A549 treated with CORT108297 at 1 μM for 4 hours (cell line): Measurements from ENCODE around the gene OAS1. TPM values are rescaled to one million over a fixed set of nuclear protein-coding genes. Genes with fewer than 3 reads are reported as not detected.

Source experiments
- total RNA-seq: library from RNA; stranded (reverse); fragments of 200-300 nt; extraction: Qiagen RNA extraction; gene quantifications from 5 replicates; pipeline ENCODE4 v1.2.3, GENCODE V29; 2022

The OAS1 gene
- 38.6 to 64.7 TPM (median 56.9 TPM) in 5 replicates for total RNA-seq

GRCh38 chr12:112906712-112907414 lies at the start of gene OAS1:
OAS1 (plus strand) TSS chr12:112906962; CDS start chr12:112907040, 78 bp downstream.

GRCh38 chr12:112937741-112938719 lies 31.3 kb downstream of the OAS1 start, which contains the start of gene OAS3:
OAS3 (plus strand) TSS chr12:112938474; CDS start chr12:112938531, 57 bp downstream.

Other genes starting within 250 kb of the OAS1 start
- gene RPH3A, start 115.2 kb upstream of the OAS1 start, total RNA-seq: 0.14 to 0.31 TPM (median 0.23 TPM) in 5 replicates
- gene OAS3, start 31.5 kb downstream of the OAS1 start, total RNA-seq: 22.3 to 31.0 TPM (median 27.9 TPM) in 5 replicates
- 0.21 to 0.27 TPM (median 0.23 TPM) in 5 replicates for gene OAS2, start 71.6 kb downstream of the OAS1 start, total RNA-seq
- 0.32 to 0.62 TPM (median 0.42 TPM) in 5 replicates for gene DTX1, start 149.8 kb downstream of the OAS1 start, total RNA-seq
- gene RASAL1, start 228.8 kb downstream of the OAS1 start, total RNA-seq: 0.45 to 0.63 TPM (median 0.53 TPM) in 5 replicates
- 0.07 to 0.13 TPM (median 0.11 TPM) in 4 of 5 replicates, not detected in the other for gene CFAP73, start 242.8 kb downstream of the OAS1 start, total RNA-seq